Muscle of leg (tissue), 11 donors: ENCODE measurements around the gene OS9. TPM values are rescaled to one million over a fixed set of nuclear protein-coding genes. Genes with fewer than 3 reads are reported as not detected.
"Not testable (repeated sequence)": the region's sequence is repeated elsewhere in the genome, so short reads cannot be mapped to it uniquely, and the experiment has no call there.

Source experiments
- DNase-seq: peaks from one replicate; pipeline ENCODE4 v3.0.0; 2013
- H3K27ac ChIP-seq: one replicate; pipeline ENCODE4 v1.5.1; 2013; ENCODE audit warnings: mild to moderate bottlenecking, low read length, control low read depth
- H3K27me3 ChIP-seq: one replicate; pipeline ENCODE4 v1.6.1; 2013; ENCODE audit warnings: low read length; ENCODE audit not compliant: control insufficient read depth, insufficient read depth
- H3K36me3 ChIP-seq: one replicate; pipeline ENCODE4 v1.6.1; 2013; ENCODE audit warnings: low read length; ENCODE audit not compliant: control insufficient read depth, insufficient read depth
- H3K4me1 ChIP-seq: one replicate; pipeline ENCODE4 v1.6.1; 2013; ENCODE audit warnings: low read length; ENCODE audit not compliant: control insufficient read depth, insufficient read depth
- H3K4me3 ChIP-seq: one replicate; pipeline ENCODE4 v1.5.1; 2013; ENCODE audit warnings: low read length, control low read depth
- H3K9me3 ChIP-seq: replicated peaks from 2 replicates; pipeline ENCODE4 v1.6.1; 2013; ENCODE audit warnings: low read depth, low read length; ENCODE audit not compliant: control insufficient read depth
- WGBS: methylation state at CpG from one replicate; pipeline ENCODE4 v1.1.5; 2013; ENCODE audit warnings: missing lambda C conversion rate; ENCODE audit not compliant: insufficient coverage; 5-methylcytosine and 5-hydroxymethylcytosine counted together
- polyA plus RNA-seq, 8 donors: library from polyadenylated mRNA; unstranded; fragments of 120-200 nt; gene quantifications; one replicate each; pipeline versions ENCODE4 v1.2.1 to v1.2.3, GENCODE V29; 2013; ENCODE audit warnings: inconsistent platforms in 1 of 8, low replicate concordance in 1 of 8; ENCODE audit not compliant: insufficient read length in 8 of 8, insufficient read depth in 1 of 8
- total RNA-seq: library from RNA; stranded (reverse); fragments of 120-200 nt; gene quantifications from one replicate; pipeline ENCODE4 v1.2.4, GENCODE V29; 2013

OS9 gene
- total and polyA plus RNA-seq, 9 donors: 114 to 169 (median 133) TPM

DNA sequence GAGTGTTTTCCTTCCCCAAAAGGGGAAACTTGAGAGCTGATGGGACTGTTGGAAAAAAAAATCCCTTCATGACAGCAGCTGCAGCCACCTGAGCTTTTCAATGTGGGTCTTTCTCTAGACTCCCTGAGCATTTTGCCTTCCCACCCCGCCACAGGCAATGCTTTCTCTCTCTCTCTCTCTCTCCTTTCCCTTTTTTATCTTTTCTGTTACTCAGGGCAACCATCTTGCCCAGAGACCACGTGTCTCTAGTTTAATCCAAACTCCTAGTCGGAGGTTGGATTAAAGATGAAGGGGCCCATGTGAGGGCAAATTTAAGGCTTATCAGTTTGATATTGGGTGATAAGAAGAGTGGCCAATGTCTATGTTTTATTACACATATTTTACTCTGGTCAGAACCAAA, 35.0 kb upstream of the OS9 start:
- no peak overlapping the region for H3K27ac ChIP-seq
- no CpG with 5 or more reads among the region's 3 CpGs for WGBS
- H3K36me3 ChIP-seq: no peaks in the 10 kb centered on the region
- H3K4me1 ChIP-seq: no peaks in the 10 kb centered on the region
- no peak for DNase-seq
- H3K27me3 ChIP-seq: no peaks in the 10 kb centered on the region
- H3K9me3 ChIP-seq: no peaks in the 10 kb centered on the region
- no peak overlapping the region for H3K4me3 ChIP-seq

DNA sequence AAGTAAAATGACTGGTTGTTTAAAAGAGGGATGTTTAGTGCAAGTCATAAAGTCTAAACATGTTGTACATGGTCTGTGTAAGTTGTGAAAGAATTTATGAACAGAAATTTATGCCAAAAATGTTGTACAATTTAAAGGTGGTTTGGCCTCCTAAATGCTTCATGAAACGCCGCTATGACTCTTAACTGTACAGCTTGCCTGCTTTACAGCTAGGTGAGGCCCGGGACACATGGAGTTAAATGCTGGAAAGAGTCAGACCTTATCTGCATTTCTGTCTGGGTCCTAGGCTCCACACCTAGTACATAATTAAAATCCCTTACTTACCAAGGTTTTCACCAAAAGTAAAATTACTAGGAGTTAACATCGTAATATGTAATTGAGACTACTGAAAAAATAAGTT, 32.6 kb upstream of the OS9 start:
- H3K27me3 ChIP-seq: no peaks in the 10 kb centered on the region
- H3K4me1 ChIP-seq: no peaks in the 10 kb centered on the region
- H3K36me3 ChIP-seq: no peaks in the 10 kb centered on the region
- H3K4me3 ChIP-seq: no peak overlapping the region
- H3K27ac ChIP-seq: no peak overlapping the region
- peaks cover 2% of the 10 kb centered on the region for H3K9me3 ChIP-seq
- 67% methylated on average over 2 of the region's 4 CpGs for WGBS
- DNase-seq: no peak

DNA sequence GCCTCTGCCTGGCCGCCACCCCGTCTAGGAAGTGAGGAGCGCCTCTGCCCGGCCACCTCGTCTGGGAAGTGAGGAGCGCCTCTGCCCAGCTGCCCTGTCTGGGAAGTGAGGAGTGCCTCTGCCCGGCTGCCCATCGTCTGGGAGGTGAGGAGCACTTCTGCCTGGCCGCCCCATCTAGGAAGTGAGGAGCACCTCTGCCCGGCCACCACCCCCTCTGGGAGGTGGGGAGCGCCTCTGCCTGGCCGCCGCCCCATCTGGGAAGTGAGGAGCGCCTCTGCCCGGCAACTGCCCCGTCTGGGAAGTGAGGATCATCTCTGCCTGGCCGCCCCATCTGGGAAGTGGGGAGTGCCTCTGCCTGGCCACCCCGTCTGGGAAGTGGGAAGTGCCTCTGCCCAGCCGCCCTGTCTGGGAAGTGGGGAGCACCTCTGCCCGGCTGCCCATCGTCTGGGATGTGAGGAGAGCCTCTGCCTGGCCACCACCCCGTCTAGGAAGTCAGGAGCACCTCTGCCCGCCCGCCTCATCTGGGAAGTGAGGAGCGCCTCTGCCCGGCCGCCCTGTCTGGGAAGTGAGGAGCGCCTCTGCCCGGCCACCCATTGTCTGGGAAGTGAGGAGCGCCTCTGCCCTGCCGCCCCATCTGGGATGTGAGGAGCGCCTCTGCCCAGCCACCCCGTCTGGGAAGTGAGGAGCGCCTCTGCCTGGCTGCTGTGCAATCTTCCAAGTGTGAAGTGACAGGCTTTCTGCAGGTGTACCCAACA, 28.7 kb upstream of the OS9 start:
- DNase-seq, H3K36me3 ChIP-seq, H3K4me1 ChIP-seq, H3K9me3 ChIP-seq, H3K27ac ChIP-seq, H3K4me3 ChIP-seq, H3K27me3 ChIP-seq: not testable (repeated sequence)
- 81% methylated on average over 26 of the region's 34 CpGs for WGBS

DNA sequence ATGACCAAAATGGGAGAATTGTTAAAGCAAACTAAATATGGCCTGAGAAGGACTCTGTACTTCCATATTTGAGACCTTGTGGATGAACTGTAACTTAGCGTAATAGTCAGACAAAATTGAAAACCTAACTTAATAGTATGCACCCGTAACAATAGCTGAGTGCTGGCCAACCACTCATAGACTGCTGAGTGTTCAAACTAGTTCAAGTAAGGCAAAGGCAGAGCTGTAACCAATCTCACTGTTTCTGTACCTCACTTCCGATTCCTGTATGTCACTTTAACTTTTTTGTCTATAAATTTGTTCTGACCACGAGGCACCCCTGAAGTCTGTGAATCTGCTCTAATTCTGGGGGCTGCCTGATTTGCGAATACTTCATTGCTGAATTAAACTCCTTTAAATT, 27.0 kb upstream of the OS9 start:
- H3K9me3 ChIP-seq: peaks cover 2% of the 10 kb centered on the region
- no peaks in the 10 kb centered on the region for H3K4me1 ChIP-seq
- 60% methylated on average over 5 of the region's 5 CpGs for WGBS
- no peaks in the 10 kb centered on the region for H3K27me3 ChIP-seq
- no peak overlapping the region for H3K4me3 ChIP-seq
- no peak for DNase-seq
- H3K36me3 ChIP-seq: no peaks in the 10 kb centered on the region
- H3K27ac ChIP-seq: no peak overlapping the region

DNA sequence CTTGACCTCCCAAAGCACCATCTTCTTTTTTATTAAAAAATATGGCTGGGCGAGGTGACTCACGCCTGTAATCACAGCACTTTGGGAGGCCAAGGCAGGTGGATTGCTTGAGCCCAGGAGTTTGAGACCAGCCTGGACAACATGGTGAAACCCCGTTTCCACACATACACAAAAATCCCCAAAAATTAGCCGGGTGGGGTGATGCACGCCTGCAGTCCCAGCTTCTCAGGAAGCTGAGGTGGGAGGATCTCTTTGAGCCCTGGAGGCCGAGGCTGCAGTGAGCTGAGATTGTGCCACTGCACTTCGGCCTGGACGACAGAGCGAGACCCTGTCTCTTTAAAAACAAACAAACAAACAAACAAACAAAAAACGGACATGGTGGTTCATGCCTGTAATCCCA, 24.2 kb upstream of the OS9 start:
- H3K4me1 ChIP-seq, H3K9me3 ChIP-seq, H3K27ac ChIP-seq, H3K4me3 ChIP-seq, H3K27me3 ChIP-seq, H3K36me3 ChIP-seq, DNase-seq: not testable (repeated sequence)
- WGBS: 85% methylated on average over 2 of the region's 10 CpGs

DNA sequence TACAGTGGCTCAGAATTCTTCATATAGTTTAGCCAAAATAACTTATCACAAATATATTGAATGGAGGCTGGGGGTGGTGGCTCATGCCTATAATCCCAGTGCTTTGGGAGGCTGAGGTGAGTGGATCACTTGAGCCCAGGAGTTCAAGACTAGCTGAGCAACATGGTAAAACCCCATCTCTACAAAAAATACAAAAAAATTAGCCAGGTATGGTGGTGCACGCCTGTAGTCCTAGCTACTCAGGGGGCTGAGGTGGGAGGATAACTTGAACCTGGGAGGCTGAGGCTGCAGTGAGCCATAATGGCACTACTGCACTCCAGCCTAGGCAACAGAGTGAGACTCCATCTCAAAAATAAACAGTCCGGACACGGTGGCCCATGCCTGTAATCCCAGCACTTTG, 22.1 kb upstream of the OS9 start:
- not testable (repeated sequence) for H3K27ac ChIP-seq, H3K9me3 ChIP-seq, H3K27me3 ChIP-seq, H3K4me1 ChIP-seq, H3K36me3 ChIP-seq, DNase-seq, H3K4me3 ChIP-seq
- WGBS: 89% methylated on average over 3 of the region's 3 CpGs

DNA sequence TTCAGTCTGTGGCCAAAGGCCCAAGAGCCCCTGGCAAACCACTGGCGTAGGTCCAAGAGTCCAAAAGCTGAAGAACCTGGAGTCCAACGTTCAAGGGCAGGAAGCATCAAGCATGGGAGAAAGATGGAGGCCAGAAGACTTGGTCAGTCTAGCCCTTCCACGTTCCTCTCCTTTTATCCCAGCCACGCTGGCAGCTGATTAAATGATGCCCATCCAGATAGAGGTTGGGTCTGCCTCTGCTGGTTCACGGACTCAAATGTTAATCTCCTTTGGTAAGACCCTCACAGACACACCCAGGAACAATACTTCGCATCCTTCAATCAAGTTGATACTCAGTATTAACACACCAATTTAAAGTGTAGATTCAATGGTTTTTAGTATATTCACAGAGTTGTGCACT, 21.1 kb upstream of the OS9 start:
- Histone ChIP-seq H3K4me3 (no peak overlapping the region), H3K9me3 (no peaks in the 10 kb centered on the region), H3K36me3 (no peaks in the 10 kb centered on the region), H3K27ac (no peak overlapping the region), H3K4me1 (no peaks in the 10 kb centered on the region), H3K27me3 (no peaks in the 10 kb centered on the region)
- 76% methylated on average over 4 of the region's 6 CpGs for WGBS
- no peak for DNase-seq

DNA sequence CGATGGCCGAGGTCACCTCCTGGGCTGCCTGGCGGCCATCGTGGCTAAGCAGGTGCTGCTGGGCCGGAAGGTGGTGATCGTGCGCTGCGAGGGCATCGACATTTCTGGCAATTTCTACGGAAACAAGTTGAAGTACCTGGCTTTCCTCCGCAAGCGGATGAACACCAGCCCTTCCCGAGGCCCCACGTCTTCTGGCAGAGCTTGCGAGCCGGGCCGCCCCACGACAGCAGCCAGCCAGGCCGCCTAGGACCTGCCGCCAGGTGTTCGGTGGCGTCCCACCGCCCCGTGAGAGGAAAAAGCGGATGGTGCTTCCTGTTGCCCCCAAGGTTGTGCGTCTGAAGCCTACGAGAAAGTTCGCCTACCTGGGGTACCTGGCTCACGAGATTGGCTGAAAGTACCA, 19.2 kb upstream of the OS9 start:
- H3K4me3 ChIP-seq: no peak overlapping the region
- no peaks in the 10 kb centered on the region for H3K9me3 ChIP-seq
- DNase-seq: no peak
- H3K36me3 ChIP-seq: no peaks in the 10 kb centered on the region
- no peak overlapping the region for H3K27ac ChIP-seq
- no peaks in the 10 kb centered on the region for H3K27me3 ChIP-seq
- no peaks in the 10 kb centered on the region for H3K4me1 ChIP-seq
- 87% methylated on average over 29 of the region's 29 CpGs for WGBS

DNA sequence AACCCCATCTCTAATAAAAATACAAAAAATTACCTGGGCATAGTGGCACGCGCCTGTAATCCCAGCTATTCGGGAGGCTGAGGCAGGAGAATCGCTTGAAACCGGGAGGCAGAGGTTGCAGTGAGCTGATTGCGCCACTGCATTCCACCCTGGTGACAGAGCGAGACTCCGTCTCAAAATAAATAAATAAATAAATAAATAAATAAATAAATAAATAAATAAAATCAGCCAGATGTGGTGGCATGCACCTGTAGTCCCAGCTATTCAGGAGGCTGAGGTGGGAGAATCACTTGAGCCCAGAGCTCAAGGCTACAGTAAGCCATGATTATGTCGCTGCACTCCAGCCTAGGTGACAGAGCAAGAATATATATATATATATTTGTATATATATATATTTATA, 16.0 kb upstream of the OS9 start:
- 91% methylated on average over 5 of the region's 9 CpGs for WGBS
- not testable (repeated sequence) for H3K4me3 ChIP-seq, H3K36me3 ChIP-seq

DNA sequence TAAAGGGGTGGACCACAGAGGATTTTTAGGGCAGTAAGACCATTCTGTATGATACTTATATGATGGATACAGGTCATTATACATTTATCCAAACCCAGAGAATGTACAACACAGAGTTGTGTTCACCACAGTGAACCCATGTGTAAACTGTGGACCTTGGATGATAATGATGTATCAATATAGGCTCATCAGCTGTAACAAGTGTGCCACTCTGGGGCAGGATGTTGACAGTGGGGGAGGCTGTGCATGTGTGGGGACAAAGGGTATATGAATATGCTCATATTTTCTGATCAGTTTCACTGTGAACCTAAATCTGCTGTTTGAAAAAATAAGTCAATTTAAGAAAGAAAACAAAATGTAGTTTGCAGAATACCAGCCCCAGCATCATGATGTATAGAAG, 14.2 kb upstream of the OS9 start:
- no peaks in the 10 kb centered on the region for H3K4me1 ChIP-seq
- no peak overlapping the region for H3K27ac ChIP-seq
- H3K36me3 ChIP-seq: no peaks in the 10 kb centered on the region
- no peak for DNase-seq
- H3K9me3 ChIP-seq: peaks cover 3% of the 10 kb centered on the region
- no peak overlapping the region for H3K4me3 ChIP-seq
- H3K27me3 ChIP-seq: no peaks in the 10 kb centered on the region

More for the DNA sequence above, 16.0 kb upstream of the OS9 start:
- H3K27ac ChIP-seq, H3K4me1 ChIP-seq, H3K9me3 ChIP-seq, DNase-seq, H3K27me3 ChIP-seq: not testable (repeated sequence)

DNA sequence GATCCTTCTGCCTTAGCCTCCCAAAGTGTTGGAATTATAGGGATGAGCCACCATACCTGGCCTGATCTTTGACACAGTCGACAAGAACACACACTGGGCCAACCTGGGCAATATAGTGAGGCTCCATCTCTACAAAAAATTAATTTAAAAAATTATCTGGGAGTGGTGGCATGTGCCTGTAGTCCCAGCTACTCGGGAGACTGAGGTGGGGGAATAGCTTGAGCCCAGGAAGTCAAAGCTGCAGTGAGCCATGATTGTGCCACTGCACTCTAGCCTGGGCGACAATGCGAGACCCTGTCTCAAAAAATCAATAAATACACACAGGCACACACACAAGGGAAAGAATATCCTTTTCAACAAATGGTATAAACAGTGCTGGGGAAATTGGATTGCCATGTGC, 6.1 kb upstream of the OS9 start:
- H3K36me3 ChIP-seq: no peaks in the 10 kb centered on the region
- no CpG with 5 or more reads among the region's 4 CpGs for WGBS
- peaks cover 2% of the 10 kb centered on the region for H3K27me3 ChIP-seq
- no peak overlapping the region for H3K27ac ChIP-seq
- no peaks in the 10 kb centered on the region for H3K9me3 ChIP-seq
- H3K4me3 ChIP-seq: no peak overlapping the region
- DNase-seq: no peak
- no peaks in the 10 kb centered on the region for H3K4me1 ChIP-seq
